A673 (cell line): ENCODE results near the gene ARHGAP45. TPM values are rescaled to one million over a fixed set of nuclear protein-coding genes. Genes with fewer than 3 reads are reported as not detected.

Experiments used
- BruUV-seq: library from RNA; stranded (reverse); fragments of 400-500 nt; replicated peaks from 2 replicates; lab custom pipeline; 2021; lab: Mats Ljungman, UMichigan
- CTCF ChIA-PET: fragments of 300-600 bp; sonication (Branson Sonifier 250); formaldehyde crosslinking; loops from one replicate; lab custom pipeline; 2022; ENCODE audit warnings: antibody characterized with exemption; lab: Charles Lee
- POLR2A ChIA-PET: fragments of 300-600 bp; sonication (Branson Sonifier 250); formaldehyde crosslinking; loops from one replicate; lab custom pipeline; 2022; ENCODE audit warnings: antibody characterized with exemption; ENCODE audit not compliant: low non-redundant PET; lab: Charles Lee
- DNase-seq: peaks from one replicate; pipeline ENCODE4 v3.0.0-alpha.2; 2015; ENCODE audit warnings: low spot score
- H3K27ac ChIP-seq: fragments of 200-600 bp; sonication (generic); 2 replicates; pipeline ENCODE4 v1.5.1; 2016; ENCODE audit warnings: mixed run types, low read depth, mild to moderate bottlenecking, mixed read lengths, antibody characterized with exemption, low read length; ENCODE audit not compliant: poor library complexity, severe bottlenecking
- H3K27me3 ChIP-seq: fragments of 200-600 bp; sonication (generic); replicated peaks from 2 replicates; pipeline ENCODE4 v1.6.1; 2017; ENCODE audit warnings: mixed run types, low read depth, mild to moderate bottlenecking, mixed read lengths, antibody characterized with exemption, low read length; ENCODE audit not compliant: insufficient read depth, poor library complexity
- H3K36me3 ChIP-seq: fragments of 200-600 bp; sonication (generic); 2 replicates; pipeline ENCODE4 v1.6.1; 2016; ENCODE audit warnings: mixed run types, mild to moderate bottlenecking, mixed read lengths, antibody characterized with exemption, low read length; ENCODE audit not compliant: insufficient read depth, poor library complexity, severe bottlenecking
- H3K4me1 ChIP-seq: fragments of 200-600 bp; sonication (generic); 2 replicates; pipeline ENCODE4 v1.6.1; 2017; ENCODE audit warnings: mixed run types, mild to moderate bottlenecking, mixed read lengths, antibody characterized with exemption, low read length; ENCODE audit not compliant: insufficient read depth, poor library complexity, severe bottlenecking
- H3K4me3 ChIP-seq: fragments of 200-600 bp; sonication (generic); 2 replicates; pipeline ENCODE4 v1.5.1; 2016; ENCODE audit warnings: low read depth, mixed run types, mild to moderate bottlenecking, mixed read lengths, low read length; ENCODE audit not compliant: poor library complexity, severe bottlenecking
- H3K9me3 ChIP-seq: fragments of 200-600 bp; sonication (generic); 2 replicates; pipeline ENCODE4 v1.6.1; 2016; ENCODE audit warnings: mixed run types, low read depth, mild to moderate bottlenecking, mixed read lengths, antibody characterized with exemption, low read length; ENCODE audit not compliant: poor library complexity, severe bottlenecking
- CTCF ChIP-seq: fragments of 300-800, 200-600 bp; sonication (generic); conservative IDR thresholded peaks from 2 replicates; pipeline ENCODE4 v1.5.1; 2017; ENCODE audit warnings: low read depth, mild to moderate bottlenecking, antibody characterized with exemption, low read length, moderate library complexity, mixed read lengths
- EZH2 ChIP-seq: fragments of 200-600 bp; sonication (generic); IDR thresholded peaks from 2 replicates; pipeline ENCODE4 v1.6.1; 2017; ENCODE audit warnings: borderline replicate concordance, low read depth, mild to moderate bottlenecking, mixed read lengths, antibody characterized with exemption, low read length; ENCODE audit not compliant: poor library complexity, severe bottlenecking
- intact Hi-C: fragments of 100-400 bp; cut with micrococcal nuclease; formaldehyde crosslinking; loops from one replicate; pipeline ENCODE4 v1.10.0; 2022; ENCODE audit not compliant: unreplicated experiment
- total RNA-seq: library from RNA; stranded (reverse); gene quantifications from 2 replicates; pipeline ENCODE4 v1.2.3, GENCODE V29; 2021

ARHGAP45 gene
- total RNA-seq, 1 experiment from 2014 or later: 3.2 TPM

DNA sequence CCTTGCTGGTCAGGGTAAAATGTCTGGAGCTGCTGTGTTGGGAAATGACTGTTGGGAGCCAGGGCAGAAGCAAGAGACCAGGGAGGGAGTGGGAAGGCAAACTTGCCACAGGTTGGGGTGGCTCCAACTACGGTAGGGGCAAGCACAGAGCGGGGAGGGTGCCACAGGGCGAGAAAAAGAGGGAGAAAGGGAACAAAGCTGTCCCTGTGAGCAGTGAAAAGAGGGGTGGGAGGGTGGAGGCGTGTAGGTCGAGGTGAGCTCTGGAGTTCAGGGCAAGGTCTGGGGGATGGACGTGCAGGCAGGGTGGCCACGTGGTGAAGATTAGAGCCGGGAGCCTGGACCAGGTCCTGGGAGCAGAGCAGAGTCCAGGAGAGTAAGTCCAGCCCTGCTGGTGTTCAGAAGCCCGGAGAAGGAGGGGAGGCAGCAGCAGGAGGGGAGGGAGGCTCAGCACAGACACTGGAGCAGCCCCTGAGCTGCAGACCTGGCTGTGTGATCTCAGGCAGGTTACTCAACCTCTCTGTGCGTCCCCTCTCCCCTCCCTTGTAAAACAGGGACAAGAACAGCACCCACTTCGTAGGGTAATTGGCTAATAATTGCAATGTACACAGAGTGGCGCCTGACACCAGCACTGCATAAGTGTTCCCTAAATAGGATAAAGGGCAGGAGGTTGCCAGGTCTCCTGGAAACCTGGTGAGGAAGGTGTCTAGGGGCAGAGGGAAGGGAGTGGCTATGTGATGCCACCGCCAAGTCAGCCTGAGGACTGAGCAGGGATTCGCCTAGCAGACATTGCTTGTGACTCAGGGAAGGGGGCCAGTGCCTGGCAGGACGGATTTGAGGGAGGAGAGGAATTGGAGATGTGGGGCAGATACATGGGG, 31.4 kb downstream of the ARHGAP45 start:
- POLR2A ChIA-PET: interaction anchor here (0.6 kb wide), 1 partner anchor 8 kb away, joined by 3 read pairs; no protein-coding TSS in a partner anchor
- intact Hi-C loops: no loop called here
- H3K4me3 ChIP-seq: no peak overlapping the region
- no peak overlapping the region for H3K27ac ChIP-seq
- H3K4me1 ChIP-seq: peaks cover 25% of the 10 kb centered on the region
- H3K9me3 ChIP-seq: peaks cover 6% of the 10 kb centered on the region
- H3K27me3 ChIP-seq: no peaks in the 10 kb centered on the region
- H3K36me3 ChIP-seq: peaks cover 3% of the 10 kb centered on the region
- CTCF ChIA-PET: no interaction called here
- DNase-seq: no peak
- no TSS peak for BruUV-seq
- no peak for TF ChIP-seq EZH2

DNA sequence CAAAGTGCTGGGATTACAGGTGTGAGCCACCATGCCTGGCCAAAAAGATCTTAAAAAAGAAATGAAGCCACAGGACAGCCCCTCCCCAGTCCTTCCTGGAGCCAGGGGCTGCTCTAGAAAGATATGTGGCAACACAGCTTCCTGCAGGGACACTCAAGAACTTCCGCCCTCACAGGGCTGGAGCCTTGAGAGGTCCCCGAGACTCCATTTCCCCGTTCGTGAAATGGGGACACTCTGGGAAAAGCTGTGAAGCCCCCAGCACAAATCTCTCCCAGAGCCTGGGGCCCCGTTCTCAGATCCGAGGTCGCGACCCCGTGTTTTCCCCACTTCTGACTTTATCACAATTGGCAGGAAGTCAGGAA, 34.4 kb downstream of the ARHGAP45 start:
- POLR2A ChIA-PET: no interaction called here
- CTCF ChIA-PET: no interaction called here
- no TSS peak for BruUV-seq
- TF ChIP-seq CTCF (no peak), EZH2 (no peak)
- no peaks in the 10 kb centered on the region for H3K27me3 ChIP-seq
- intact Hi-C loops: loop anchor here (10.0 kb wide), 1 partner anchor 77 kb away; the partner anchor contains the start of genes CNN2, RNU6-2 and TMEM259
- H3K4me1 ChIP-seq: peaks cover 19% of the 10 kb centered on the region
- peak overlapping the region; percentile 55 for H3K27ac ChIP-seq
- DNase-seq: peak; percentile 56
- H3K9me3 ChIP-seq: peaks cover 6% of the 10 kb centered on the region
- H3K36me3 ChIP-seq: peaks cover 6% of the 10 kb centered on the region
- no peak overlapping the region for H3K4me3 ChIP-seq

- TF ChIP-seq CTCF (no peak), EZH2 (no peak)
- peaks cover 30% of the 10 kb centered on the region for H3K4me1 ChIP-seq
- ChIA-PET POLR2A (interaction anchor here (0.7 kb wide), 1 partner anchor 12 kb away, joined by 4 read pairs; no protein-coding TSS in a partner anchor), CTCF (no interaction called here)
- no peaks in the 10 kb centered on the region for H3K27me3 ChIP-seq
- peaks cover 18% of the 10 kb centered on the region for H3K36me3 ChIP-seq
- peak overlapping the region; percentile 55 for H3K27ac ChIP-seq
- intact Hi-C loops: loop anchor here (10.0 kb wide), 1 partner anchor 78 kb away; the partner anchor contains the start of genes CNN2, RNU6-2 and TMEM259
- no peak for DNase-seq
- peaks cover 6% of the 10 kb centered on the region for H3K9me3 ChIP-seq
- BruUV-seq: no TSS peak
- no peak overlapping the region for H3K4me3 ChIP-seq
These were observed 35.6 kb downstream of the ARHGAP45 start for GRCh38 chr19:1102407-1103131.
